Measurements from ENCODE around the gene YAF2.

YAF2 gene

GRCh38 chr12:42238240-42239140 is at the start of gene YAF2:
TSS of gene YAF2 (minus strand) at chr12:42238248. CDS start at chr12:42238180, 68 bp downstream.
- DNase-seq = peak; percentile 89

GRCh38 chr12:42286741-42287140 is 48.7 kb upstream of the YAF2 start:
- no peak for DNase-seq

- no peak for DNase-seq
Measured at GRCh38 chr12:42285431-42285830, 47.4 kb upstream of the YAF2 start.

GRCh38 chr12:42284876-42285275 is 46.8 kb upstream of the YAF2 start:
- DNase-seq = no peak

- no peak for DNase-seq
Measured at GRCh38 chr12:42284157-42284556, 46.1 kb upstream of the YAF2 start.

- DNase-seq = no peak
Measured at GRCh38 chr12:42283739-42284138, 45.7 kb upstream of the YAF2 start.

- DNase-seq = no peak
Measured at GRCh38 chr12:42282294-42282693, 44.2 kb upstream of the YAF2 start.

GRCh38 chr12:42281844-42282243 is 43.8 kb upstream of the YAF2 start:
- DNase-seq = no peak

- DNase-seq = no peak
Measured at GRCh38 chr12:42281278-42281677, 43.2 kb upstream of the YAF2 start.

GRCh38 chr12:42278128-42278510 is 40.1 kb upstream of the YAF2 start:
- DNase-seq = no peak

GRCh38 chr12:42277396-42278127 is 39.5 kb upstream of the YAF2 start:
- no peak for DNase-seq

GRCh38 chr12:42275499-42275898 is 37.5 kb upstream of the YAF2 start:
- DNase-seq = no peak

GRCh38 chr12:42273706-42274105 is 35.7 kb upstream of the YAF2 start:
- no peak for DNase-seq

GRCh38 chr12:42270596-42270995 is 32.5 kb upstream of the YAF2 start:
- DNase-seq = no peak

- DNase-seq = no peak
Measured at GRCh38 chr12:42267413-42268190, 29.6 kb upstream of the YAF2 start.

- no peak for DNase-seq
Measured at GRCh38 chr12:42266579-42267230, 28.7 kb upstream of the YAF2 start.

- DNase-seq = no peak
Measured at GRCh38 chr12:42262271-42262670, 24.2 kb upstream of the YAF2 start.

GRCh38 chr12:42261708-42262107 is 23.7 kb upstream of the YAF2 start:
- DNase-seq = no peak

- DNase-seq = no peak
Measured at GRCh38 chr12:42260518-42260917, 22.5 kb upstream of the YAF2 start.

- DNase-seq = no peak
Measured at GRCh38 chr12:42259699-42260098, 21.7 kb upstream of the YAF2 start.

- DNase-seq = no peak
Measured at GRCh38 chr12:42255866-42256261, 17.8 kb upstream of the YAF2 start.

GRCh38 chr12:42255221-42255865 is 17.3 kb upstream of the YAF2 start:
- DNase-seq = no peak
